Mesenchymal stem cell (in vitro differentiated cells and primary cell): ENCODE data around the gene RHEB. TPM values are rescaled to one million over a fixed set of nuclear protein-coding genes. Genes with fewer than 3 reads are reported as not detected.

Source experiments
- DNase-seq: peaks from one replicate; pipeline ENCODE4 v3.0.0-alpha.2; 2013
- H2AFZ ChIP-seq: one replicate; pipeline ENCODE4 v1.6.1; 2013; ENCODE audit warnings: low read depth, mild to moderate bottlenecking, control low read depth, inconsistent platforms, low read length, moderate library complexity
- H2AK5ac ChIP-seq: 2 replicates; pipeline ENCODE4 v1.6.1; 2013; ENCODE audit warnings: low read length, moderate library complexity, mild to moderate bottlenecking, inconsistent platforms; ENCODE audit not compliant: severe bottlenecking
- H2BK120ac ChIP-seq: one replicate; pipeline ENCODE4 v1.6.1; 2013; ENCODE audit warnings: low read depth, mild to moderate bottlenecking, inconsistent platforms, low read length, moderate library complexity
- H2BK12ac ChIP-seq, 2 experiments: one replicate each; pipeline ENCODE4 v1.6.1; 2013; ENCODE audit warnings: inconsistent platforms in 2 of 2, low read length in 2 of 2, mild to moderate bottlenecking in 2 of 2, moderate library complexity in 2 of 2, control low read depth in 1 of 2
- H2BK15ac ChIP-seq: one replicate; pipeline ENCODE4 v1.6.1; 2013; ENCODE audit warnings: mild to moderate bottlenecking, low read depth, inconsistent platforms; ENCODE audit not compliant: poor library complexity, severe bottlenecking
- H2BK5ac ChIP-seq: 2 replicates; pipeline ENCODE4 v1.6.1; 2013; ENCODE audit warnings: low read depth, mild to moderate bottlenecking, low read length, control low read depth, inconsistent platforms; ENCODE audit not compliant: poor library complexity, severe bottlenecking
- H3K14ac ChIP-seq, 2 experiments: one replicate each; pipeline ENCODE4 v1.6.1; 2013; ENCODE audit warnings: inconsistent platforms in 2 of 2, low read length in 2 of 2, control low read depth in 1 of 2, mild to moderate bottlenecking in 1 of 2, moderate library complexity in 1 of 2
- H3K18ac ChIP-seq, 2 experiments: one replicate each; pipeline ENCODE4 v1.6.1; 2013; ENCODE audit warnings: inconsistent platforms in 2 of 2, low read length in 2 of 2, control low read depth in 1 of 2, low read depth in 1 of 2, mild to moderate bottlenecking in 1 of 2
- H3K23ac ChIP-seq, 2 experiments: one replicate each; pipeline ENCODE4 v1.6.1; 2013; ENCODE audit warnings: inconsistent platforms in 2 of 2, low read length in 2 of 2, mild to moderate bottlenecking in 2 of 2, moderate library complexity in 2 of 2, control low read depth in 1 of 2
- H3K27ac ChIP-seq: 2 replicates; pipeline ENCODE4 v1.5.1; 2013; ENCODE audit warnings: mild to moderate bottlenecking, moderate library complexity, low read length, control low read depth, inconsistent platforms; ENCODE audit not compliant: poor library complexity, severe bottlenecking
- H3K27me3 ChIP-seq, 2 experiments: 2 replicates each; pipeline versions ENCODE4 v1.6.1 to v1.7.0; 2013; ENCODE audit warnings: low read length in 2 of 2, mild to moderate bottlenecking in 2 of 2, moderate library complexity in 2 of 2, control low read depth in 1 of 2, inconsistent platforms in 1 of 2; ENCODE audit not compliant: control insufficient read depth in 1 of 2, insufficient read depth in 1 of 2
- H3K36me3 ChIP-seq, 2 experiments: 2 replicates each; pipeline versions ENCODE4 v1.6.1 to v1.7.0; 2013; ENCODE audit warnings: low read length in 2 of 2, control low read depth in 1 of 2, inconsistent platforms in 1 of 2, low read depth in 1 of 2, mild to moderate bottlenecking in 1 of 2; ENCODE audit not compliant: insufficient read depth in 2 of 2, control insufficient read depth in 1 of 2
- H3K4ac ChIP-seq, 2 experiments: one replicate each; pipeline ENCODE4 v1.6.1; 2013; ENCODE audit warnings: inconsistent platforms in 2 of 2, low read length in 2 of 2, mild to moderate bottlenecking in 2 of 2, moderate library complexity in 2 of 2, control low read depth in 1 of 2, low read depth in 1 of 2
- H3K4me1 ChIP-seq: 2 replicates; pipeline ENCODE4 v1.6.1; 2013; ENCODE audit warnings: low read depth, low read length, control low read depth; ENCODE audit not compliant: control insufficient read depth, insufficient read depth
- H3K4me2 ChIP-seq: 2 replicates; pipeline ENCODE4 v1.6.1; 2013; ENCODE audit warnings: low read length, mild to moderate bottlenecking, inconsistent platforms; ENCODE audit not compliant: poor library complexity, severe bottlenecking
- H3K4me3 ChIP-seq, 2 experiments: 2 replicates each; pipeline versions ENCODE4 v1.5.1 to v1.7.0; 2013; ENCODE audit warnings: low read length in 2 of 2, mild to moderate bottlenecking in 2 of 2, control low read depth in 1 of 2, low read depth in 1 of 2; ENCODE audit not compliant: insufficient read depth in 1 of 2
- H3K79me1 ChIP-seq: replicated peaks from 2 replicates; pipeline ENCODE4 v1.6.1; 2013; ENCODE audit warnings: mild to moderate bottlenecking, control low read depth, low read length, inconsistent platforms; ENCODE audit not compliant: poor library complexity, severe bottlenecking
- H3K9ac ChIP-seq: 2 replicates; pipeline ENCODE4 v1.7.0; 2013; ENCODE audit warnings: mild to moderate bottlenecking, low read length, moderate library complexity
- H3K9me3 ChIP-seq: 2 replicates; pipeline ENCODE4 v1.7.0; 2013; ENCODE audit warnings: mild to moderate bottlenecking, low read length; ENCODE audit not compliant: control insufficient read depth
- H4K8ac ChIP-seq: one replicate; pipeline ENCODE4 v1.6.1; 2013; ENCODE audit warnings: inconsistent platforms, mild to moderate bottlenecking, low read length, moderate library complexity
- H4K91ac ChIP-seq: one replicate; pipeline ENCODE4 v1.6.1; 2013; ENCODE audit warnings: mild to moderate bottlenecking, low read length, inconsistent platforms
- WGBS: methylation state at CpG from one replicate; pipeline ENCODE4 v1.1.7; 2013; ENCODE audit warnings: mixed read lengths; 5-methylcytosine and 5-hydroxymethylcytosine counted together
- small RNA-seq: library from polyadenylated mRNA; stranded (forward); fragments of <200 nt; extraction: miRNeasy Mini kit (QIAGEN cat#:217004); gene quantifications from one replicate; pipeline ENCODE3, GENCODE V24; 2013; ENCODE audit warnings: low read depth

The RHEB gene

GRCh38 chr7:151416112-151416940, 103.4 kb downstream of the RHEB start:
- H2BK5ac ChIP-seq: no peak overlapping the region
- H3K36me3 ChIP-seq: no peaks in the 10 kb centered on the region
- H3K4ac ChIP-seq: no peak overlapping the region
- H2AK5ac ChIP-seq: no peak overlapping the region
- peak overlapping the region in 1 of 2 experiments; percentile 6 for H3K18ac ChIP-seq
- H2BK15ac ChIP-seq: no peak overlapping the region
- H4K8ac ChIP-seq: no peak overlapping the region
- H2BK12ac ChIP-seq: no peak overlapping the region
- no peak overlapping the region for H3K14ac ChIP-seq
- no peak overlapping the region for H3K4me2 ChIP-seq
- peaks cover 10% of the 10 kb centered on the region for H3K9me3 ChIP-seq
- no peak for DNase-seq
- no peak overlapping the region for H3K23ac ChIP-seq
- H2BK120ac ChIP-seq: no peak overlapping the region
- H3K9ac ChIP-seq: no peak overlapping the region
- no peak overlapping the region for H3K4me3 ChIP-seq
- H3K27me3 ChIP-seq: peaks cover 21 to 42% of the 10 kb centered on the region in 2 experiments
- no peak overlapping the region for H2AFZ ChIP-seq
- no peaks in the 10 kb centered on the region for H3K79me1 ChIP-seq
- no peaks in the 10 kb centered on the region for H3K4me1 ChIP-seq
- no peak overlapping the region for H4K91ac ChIP-seq
- no peak overlapping the region for H3K27ac ChIP-seq
- 74% methylated on average over 8 of the region's 10 CpGs for WGBS

Small RNA genes within 50 kb of the gene (small RNA-seq; reads per million reads assigned to genes)
- gene MIR3907: not detected
- gene RN7SL76P: not detected
